Activated T-helper 17 cell treated with anti-CD3 and anti-CD28 coated beads, Interleukin-2, amount 50 U/mL, for 72 hours (primary cell): ENCODE results near the gene NUMBL. TPM values are rescaled to one million over a fixed set of nuclear protein-coding genes. Genes with fewer than 3 reads are reported as not detected.
"Not testable (repeated sequence)": the region's sequence is repeated elsewhere in the genome, so short reads cannot be mapped to it uniquely, and the experiment has no call there.

Source experiments
- ATAC-seq: fragments of 150-1000 bp; cut with Tn5 transposase; replicated peaks from 2 replicates; pipeline ENCODE4 v1.10.0; 2021; ENCODE audit warnings: mild to moderate bottlenecking, moderate library complexity
- H3K27ac Mint-ChIP-seq: one replicate; pipeline ENCODE4 v1.8.0; 2022; ENCODE audit warnings: mixed read lengths
- H3K27me3 Mint-ChIP-seq: one replicate; pipeline ENCODE4 v1.8.0; 2022; ENCODE audit warnings: mixed read lengths
- H3K36me3 Mint-ChIP-seq: one replicate; pipeline ENCODE4 v1.8.0; 2022; ENCODE audit warnings: low read depth, mild to moderate bottlenecking, mixed read lengths
- H3K4me1 Mint-ChIP-seq: one replicate; pipeline ENCODE4 v1.8.0; 2022; ENCODE audit warnings: mixed read lengths
- H3K4me3 Mint-ChIP-seq: one replicate; pipeline ENCODE4 v1.8.0; 2022; ENCODE audit warnings: mild to moderate bottlenecking, mixed read lengths
- H3K9me3 Mint-ChIP-seq: one replicate; pipeline ENCODE4 v1.8.0; 2022; ENCODE audit warnings: mixed read lengths
- total RNA-seq, 2 donors: library from RNA; stranded (reverse); gene quantifications; one replicate each; pipeline ENCODE4 v1.2.3, GENCODE V29; 2022

The NUMBL gene
- 10 to 100 TPM; 16.4 to 37.3 TPM for total RNA-seq

GRCh38 chr19:40690050-40690692 lies at the start of gene NUMBL:
NUMBL (minus strand) TSS chr19:40690651; CDS start chr19:40690483, 168 bp downstream.
- ATAC-seq = no peak
- H3K27ac Mint-ChIP-seq = peak within 1 kb of the TSS; percentile 86
- H3K4me1 Mint-ChIP-seq = no peaks in the 10 kb centered on the region
- H3K27me3 Mint-ChIP-seq = no peaks in the 10 kb centered on the region
- peaks cover 14% of the 10 kb centered on the region for H3K36me3 Mint-ChIP-seq
- no peaks in the 10 kb centered on the region for H3K9me3 Mint-ChIP-seq
- no peak within 1 kb of the TSS for H3K4me3 Mint-ChIP-seq

- peaks cover 45% of the 10 kb centered on the region for H3K36me3 Mint-ChIP-seq
- no peaks in the 10 kb centered on the region for H3K9me3 Mint-ChIP-seq
- no peak overlapping the region for H3K4me3 Mint-ChIP-seq
- no peaks in the 10 kb centered on the region for H3K27me3 Mint-ChIP-seq
- no peak overlapping the region for H3K27ac Mint-ChIP-seq
- ATAC-seq = peak; percentile 85
- H3K4me1 Mint-ChIP-seq = no peaks in the 10 kb centered on the region
Measured at GRCh38 chr19:40739030-40739839, 48.8 kb upstream of the NUMBL start.

- Mint-ChIP-seq H3K27me3 (no peaks in the 10 kb centered on the region), H3K4me3 (no peak overlapping the region), H3K9me3 (no peaks in the 10 kb centered on the region), H3K4me1 (no peaks in the 10 kb centered on the region), H3K27ac (no peak overlapping the region), H3K36me3 (peaks cover 66% of the 10 kb centered on the region)
- no peak for ATAC-seq
Measured at GRCh38 chr19:40737102-40737644, 46.7 kb upstream of the NUMBL start.

GRCh38 chr19:40736661-40737060 lies 46.2 kb upstream of the NUMBL start:
- ATAC-seq = no peak
- H3K9me3 Mint-ChIP-seq = no peaks in the 10 kb centered on the region
- no peaks in the 10 kb centered on the region for H3K27me3 Mint-ChIP-seq
- peaks cover 71% of the 10 kb centered on the region for H3K36me3 Mint-ChIP-seq
- H3K27ac Mint-ChIP-seq = no peak overlapping the region
- no peaks in the 10 kb centered on the region for H3K4me1 Mint-ChIP-seq
- H3K4me3 Mint-ChIP-seq = no peak overlapping the region

- H3K4me3 Mint-ChIP-seq = no peak overlapping the region
- peaks cover 85% of the 10 kb centered on the region for H3K36me3 Mint-ChIP-seq
- no peak for ATAC-seq
- H3K9me3 Mint-ChIP-seq = no peaks in the 10 kb centered on the region
- H3K4me1 Mint-ChIP-seq = no peaks in the 10 kb centered on the region
- no peak overlapping the region for H3K27ac Mint-ChIP-seq
- H3K27me3 Mint-ChIP-seq = no peaks in the 10 kb centered on the region
Measured at GRCh38 chr19:40735013-40735771, 44.7 kb upstream of the NUMBL start.

GRCh38 chr19:40733149-40733548 lies 42.7 kb upstream of the NUMBL start:
- Mint-ChIP-seq H3K4me3 (no peak overlapping the region), H3K27ac (no peak overlapping the region), H3K9me3 (no peaks in the 10 kb centered on the region), H3K27me3 (no peaks in the 10 kb centered on the region), H3K36me3 (peaks cover 91% of the 10 kb centered on the region), H3K4me1 (no peaks in the 10 kb centered on the region)
- no peak for ATAC-seq

- H3K4me3 Mint-ChIP-seq, H3K4me1 Mint-ChIP-seq, H3K9me3 Mint-ChIP-seq, ATAC-seq, H3K27ac Mint-ChIP-seq, H3K27me3 Mint-ChIP-seq: not testable (repeated sequence)
- H3K36me3 Mint-ChIP-seq = peaks cover 93% of the 10 kb centered on the region
Measured at GRCh38 chr19:40732304-40732703, 41.9 kb upstream of the NUMBL start.

- not testable (repeated sequence) for H3K27ac Mint-ChIP-seq, ATAC-seq, H3K9me3 Mint-ChIP-seq, H3K4me3 Mint-ChIP-seq, H3K4me1 Mint-ChIP-seq, H3K27me3 Mint-ChIP-seq
- peaks cover 96% of the 10 kb centered on the region for H3K36me3 Mint-ChIP-seq
Measured at GRCh38 chr19:40730065-40730464, 39.6 kb upstream of the NUMBL start.

- H3K4me1 Mint-ChIP-seq = peaks cover 21% of the 10 kb centered on the region
- no peak for ATAC-seq
- H3K27ac Mint-ChIP-seq = no peak overlapping the region
- H3K9me3 Mint-ChIP-seq = no peaks in the 10 kb centered on the region
- no peaks in the 10 kb centered on the region for H3K27me3 Mint-ChIP-seq
- H3K36me3 Mint-ChIP-seq = peaks cover 92% of the 10 kb centered on the region
- no peak overlapping the region for H3K4me3 Mint-ChIP-seq
Measured at GRCh38 chr19:40726279-40726678, 35.8 kb upstream of the NUMBL start.

- ATAC-seq = peak; percentile 90
- Mint-ChIP-seq H3K9me3 (no peaks in the 10 kb centered on the region), H3K36me3 (peaks cover 92% of the 10 kb centered on the region)
Measured at GRCh38 chr19:40724855-40725254, 34.4 kb upstream of the NUMBL start.

GRCh38 chr19:40724315-40724714 lies 33.9 kb upstream of the NUMBL start:
- H3K4me3 Mint-ChIP-seq = peak overlapping the region; percentile 57
- H3K27ac Mint-ChIP-seq = peak overlapping the region; percentile 87
- H3K36me3 Mint-ChIP-seq = peaks cover 92% of the 10 kb centered on the region
- no peaks in the 10 kb centered on the region for H3K27me3 Mint-ChIP-seq
- peaks cover 30% of the 10 kb centered on the region for H3K4me1 Mint-ChIP-seq
- H3K9me3 Mint-ChIP-seq = no peaks in the 10 kb centered on the region
- peak; percentile 88 for ATAC-seq

More at GRCh38 chr19:40724855-40725254, 34.4 kb upstream of the NUMBL start:
- H3K4me1 Mint-ChIP-seq = peaks cover 30% of the 10 kb centered on the region
- H3K27ac Mint-ChIP-seq = peak overlapping the region; percentile 87
- peak overlapping the region; percentile 57 for H3K4me3 Mint-ChIP-seq
- no peaks in the 10 kb centered on the region for H3K27me3 Mint-ChIP-seq

- no peak for ATAC-seq
- Mint-ChIP-seq H3K27ac (peak overlapping the region; percentile 33), H3K27me3 (no peaks in the 10 kb centered on the region), H3K9me3 (no peaks in the 10 kb centered on the region), H3K4me3 (peak overlapping the region; percentile 57), H3K4me1 (peaks cover 30% of the 10 kb centered on the region), H3K36me3 (peaks cover 88% of the 10 kb centered on the region)
Measured at GRCh38 chr19:40723661-40724254, 33.3 kb upstream of the NUMBL start.

GRCh38 chr19:40721936-40722661 lies 31.6 kb upstream of the NUMBL start:
- H3K27ac Mint-ChIP-seq = peak overlapping the region; percentile 56
- ATAC-seq = peak; percentile 14
- H3K27me3 Mint-ChIP-seq = no peaks in the 10 kb centered on the region
- peak overlapping the region; percentile 89 for H3K4me3 Mint-ChIP-seq
- H3K9me3 Mint-ChIP-seq = no peaks in the 10 kb centered on the region
- H3K4me1 Mint-ChIP-seq = peaks cover 36% of the 10 kb centered on the region
- peaks cover 73% of the 10 kb centered on the region for H3K36me3 Mint-ChIP-seq
